Cardiac fibroblast (primary cell): ENCODE results near the gene PLEK.
A peak's percentile ranks its signal among the peaks of the same experiment; 100 is the strongest.

ENCODE experiments used
- DNase-seq, 2 donors: peaks; one replicate each; pipeline versions ENCODE4 v3.0.0 to v3.0.0-alpha.2; 2010; ENCODE audit warnings: low read depth in 2 of 2
- H3K4me3 ChIP-seq, 2 donors: replicated peaks in 1 of 2; 1 replicate in 1 of 2; 2 replicates in 1 of 2; pipeline ENCODE4 v1.5.1; 2011; ENCODE audit warnings: low read depth in 2 of 2, low read length in 2 of 2, mild to moderate bottlenecking in 2 of 2, moderate library complexity in 1 of 2
- CTCF ChIP-seq: IDR thresholded peaks from one replicate; pipeline ENCODE4 v1.5.1; 2011; ENCODE audit warnings: low read depth, mild to moderate bottlenecking, low read length, inconsistent platforms

The PLEK gene

DNA sequence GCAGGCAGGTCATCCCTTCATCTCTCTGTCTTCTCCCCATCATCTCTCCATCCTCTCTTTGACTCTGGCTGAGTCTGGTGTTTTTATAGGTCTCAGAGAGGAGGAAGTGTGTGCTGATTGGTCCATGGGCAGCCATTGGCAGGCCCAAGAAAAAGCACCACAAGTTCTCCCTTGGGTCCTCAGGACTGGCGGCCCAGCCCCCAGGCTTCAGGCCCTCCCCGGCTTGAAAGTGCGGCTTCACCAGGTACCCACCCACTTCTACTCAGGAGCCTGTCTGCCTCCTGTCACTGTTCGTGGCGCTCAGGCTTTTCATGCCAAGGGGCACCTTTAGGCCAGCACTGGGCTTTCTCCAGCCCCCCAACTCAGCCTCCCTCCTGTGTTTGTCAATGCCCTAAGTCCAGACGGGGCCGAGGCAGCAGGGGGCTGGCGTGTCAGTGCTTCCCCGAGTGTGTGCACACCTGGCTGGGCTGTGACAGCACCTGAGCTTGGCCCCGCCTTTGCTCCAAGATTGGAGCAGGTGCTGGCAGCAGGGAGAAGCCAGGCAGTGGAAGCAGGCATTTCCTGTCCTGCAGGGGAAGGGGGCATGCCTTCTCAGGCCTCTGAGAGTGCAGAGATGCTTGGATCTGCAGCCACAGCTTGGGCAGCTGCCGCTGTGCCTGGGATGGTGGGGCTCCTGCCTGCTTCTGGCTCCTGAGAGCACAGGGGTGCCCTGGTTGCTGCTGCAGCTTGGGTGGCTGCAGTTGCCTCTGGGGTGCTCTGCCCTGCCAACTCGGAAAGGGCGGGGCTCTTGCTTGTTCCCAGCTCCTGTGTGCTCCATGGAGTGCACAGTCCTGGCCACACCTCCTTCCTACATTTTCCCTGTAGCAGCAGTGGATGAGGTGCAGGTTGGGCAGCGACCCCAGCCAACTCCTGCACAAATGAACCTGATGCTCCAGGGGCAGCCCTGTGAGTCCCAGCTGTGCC, 67.9 kb downstream of the PLEK start:
- no peak for TF ChIP-seq CTCF
- no peak for DNase-seq
- H3K4me3 ChIP-seq = no peak overlapping the region

DNA sequence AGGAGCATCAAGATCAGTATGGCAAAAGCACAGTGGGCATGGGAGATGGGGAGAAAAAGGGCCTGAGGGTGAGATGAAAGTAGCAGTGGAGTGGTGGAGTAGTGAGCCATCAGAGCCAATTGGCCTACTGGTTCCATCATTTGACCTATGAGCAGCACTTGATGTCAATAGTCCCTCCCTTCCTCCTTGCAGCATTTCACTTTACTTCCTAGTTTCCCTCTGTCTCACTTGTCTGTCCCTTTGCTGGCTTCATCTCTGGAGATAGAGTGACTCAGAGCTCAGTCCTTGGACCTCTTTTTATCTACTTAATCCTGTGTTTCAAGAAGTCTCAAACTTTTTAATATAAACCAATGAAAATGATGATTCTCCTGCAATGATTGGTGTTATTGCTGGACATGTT, 69.9 kb downstream of the PLEK start:
- no peak for DNase-seq
- no peak overlapping the region for H3K4me3 ChIP-seq
- TF ChIP-seq CTCF = no peak

DNA sequence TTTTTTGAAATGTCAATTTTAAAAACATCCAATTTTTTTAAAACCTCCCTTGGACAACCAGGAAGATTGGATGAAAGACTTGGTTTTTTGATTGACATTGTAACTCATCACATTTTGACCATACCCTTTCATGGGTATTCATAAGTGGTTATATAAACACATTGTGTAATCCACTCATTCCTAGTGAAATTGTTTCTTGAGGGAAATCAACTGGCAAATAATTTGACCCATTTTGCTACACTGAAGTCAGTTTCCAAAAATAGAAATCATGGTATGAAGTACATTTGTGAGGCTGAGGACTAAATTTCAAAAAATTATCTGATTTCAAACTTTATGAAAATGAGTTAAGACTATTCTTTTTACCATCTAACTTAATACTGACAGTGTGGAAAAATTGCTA, 70.5 kb downstream of the PLEK start:
- no peak overlapping the region for H3K4me3 ChIP-seq
- DNase-seq = peak; percentile 54 to 56
- no peak for TF ChIP-seq CTCF

DNA sequence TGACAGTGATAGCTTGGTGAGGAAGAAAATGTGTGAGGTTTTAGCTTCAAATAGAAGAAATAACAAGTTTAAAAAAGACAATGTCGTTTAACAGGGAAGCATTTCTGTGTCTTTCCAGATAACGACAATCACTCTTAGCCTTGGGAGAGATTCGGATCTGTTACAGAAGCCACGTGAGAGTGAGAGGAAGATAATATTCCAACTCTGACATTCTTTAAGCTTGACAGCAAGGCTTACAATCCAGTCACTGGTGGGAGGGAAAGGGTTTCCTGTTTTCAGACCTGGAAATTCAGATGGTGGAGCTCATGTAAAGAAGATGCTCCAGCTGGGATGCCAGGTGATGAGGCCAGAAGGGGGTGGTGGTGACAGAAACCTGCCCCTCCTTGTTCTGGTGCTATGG, 71.2 kb downstream of the PLEK start:
- no peak for DNase-seq
- no peak for TF ChIP-seq CTCF
- no peak overlapping the region for H3K4me3 ChIP-seq

DNA sequence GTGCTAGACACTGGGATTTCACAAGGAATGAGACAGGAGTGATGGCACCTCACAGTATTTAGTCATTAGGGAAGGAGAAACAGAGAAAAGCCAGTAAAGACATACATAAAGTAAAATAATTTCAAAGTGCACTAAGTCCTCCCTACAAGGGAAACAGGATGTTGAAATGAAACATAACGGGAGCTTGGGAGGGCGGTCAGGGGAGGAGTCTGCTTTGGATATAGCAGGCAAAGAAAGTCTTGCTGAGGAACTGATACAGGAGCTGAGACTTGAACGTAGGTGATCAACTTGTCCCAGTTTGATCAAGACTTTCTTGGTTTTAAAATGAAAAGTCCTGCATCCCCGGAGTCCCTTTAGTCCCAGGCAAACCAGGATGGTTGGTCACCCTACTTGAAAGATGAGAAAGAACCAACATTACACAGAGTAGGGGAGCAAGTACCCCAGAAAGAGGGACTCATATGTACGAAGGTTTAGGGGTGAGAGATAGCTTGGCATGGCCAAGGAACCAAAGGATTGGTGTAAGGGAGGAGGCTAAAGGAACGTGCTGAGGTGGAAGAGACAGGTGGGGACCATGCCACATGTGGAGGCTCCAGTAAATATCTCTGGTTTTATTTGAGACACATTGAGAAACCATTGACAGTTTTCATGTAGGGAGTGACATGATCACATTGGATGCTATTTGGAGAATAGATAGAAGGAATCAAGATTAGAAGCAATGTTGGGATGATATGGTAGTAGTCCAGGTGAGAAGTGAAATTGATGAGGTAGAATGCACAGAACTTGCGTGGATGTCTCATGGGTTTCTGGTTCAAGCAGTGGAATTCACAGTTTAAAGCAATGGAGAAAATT, 73.6 kb downstream of the PLEK start:
- no peak overlapping the region for H3K4me3 ChIP-seq
- no peak for TF ChIP-seq CTCF
- DNase-seq = peak in 1 of 2 donors; percentile 18

- TF ChIP-seq CTCF = peak; percentile 83
- no peak overlapping the region for H3K4me3 ChIP-seq
- DNase-seq = peak; percentile 92
These were observed 76.3 kb downstream of the PLEK start for GRCh38 chr2:68441179-68441993.
